HL-60 (cell line): ENCODE results near the gene RTCB.

Experiments
- DNase-seq, 2 experiments: peaks; one replicate each; pipeline ENCODE4 v3.0.0-alpha.2; 2010 to 2020; ENCODE audit warnings: low read depth in 1 of 2, low spot score in 1 of 2
- H3K27ac ChIP-seq: fragments of 250-450 bp; sonication (Bioruptor Pico); replicated peaks from 2 replicates; pipeline ENCODE4 v1.5.1; 2020; ENCODE audit warnings: mild to moderate bottlenecking, moderate library complexity
- H3K27me3 ChIP-seq: fragments of 250-450 bp; sonication (Bioruptor Pico); 2 replicates; pipeline ENCODE4 v1.5.1; 2021; ENCODE audit warnings: mild to moderate bottlenecking, moderate library complexity; ENCODE audit not compliant: insufficient read depth, poor library complexity, severe bottlenecking
- H3K4me3 ChIP-seq: replicated peaks from 2 replicates; pipeline ENCODE4 v1.5.1; 2011; ENCODE audit warnings: mild to moderate bottlenecking, control low read depth, low read length; ENCODE audit not compliant: insufficient read depth
- CTCF ChIP-seq: IDR thresholded peaks from one replicate; pipeline ENCODE4 v1.5.1; 2011; ENCODE audit warnings: low read length, control low read depth, inconsistent platforms; ENCODE audit not compliant: insufficient read depth
- GABPA ChIP-seq: IDR thresholded peaks from 2 replicates; pipeline ENCODE4 v1.6.1; 2012; ENCODE audit warnings: low read depth
- POLR2AphosphoS5 ChIP-seq: IDR thresholded peaks from 2 replicates; pipeline ENCODE4 v1.6.1; 2012; ENCODE audit warnings: low read depth
- SPI1 ChIP-seq: IDR thresholded peaks from 2 replicates; pipeline ENCODE4 v1.6.1; 2012; ENCODE audit warnings: low read depth, mild to moderate bottlenecking, borderline replicate concordance
- long read RNA-seq: library from polyadenylated mRNA; unstranded; transcript quantifications from one replicate; pipeline ENCODE4 v2.0.0, GENCODE V29; 2020
- TF ChIP-seq, protein P1 (sequence below): IDR thresholded peaks from 2 replicates; pipeline ENCODE4 v1.6.1; 2012; ENCODE audit warnings: low read depth; ENCODE audit not compliant: insufficient replicate concordance

The RTCB gene
- long read RNA-seq, transcript RTCB-201 (12 exons, 2,027 nt): major isoform, 1,958 of 2,063 reads
- long read RNA-seq, partial matches to known transcripts: 11 of 2,063 reads
- long read RNA-seq, other reads (novel, unspliced or antisense): 89 of 2,063 reads

DNA sequence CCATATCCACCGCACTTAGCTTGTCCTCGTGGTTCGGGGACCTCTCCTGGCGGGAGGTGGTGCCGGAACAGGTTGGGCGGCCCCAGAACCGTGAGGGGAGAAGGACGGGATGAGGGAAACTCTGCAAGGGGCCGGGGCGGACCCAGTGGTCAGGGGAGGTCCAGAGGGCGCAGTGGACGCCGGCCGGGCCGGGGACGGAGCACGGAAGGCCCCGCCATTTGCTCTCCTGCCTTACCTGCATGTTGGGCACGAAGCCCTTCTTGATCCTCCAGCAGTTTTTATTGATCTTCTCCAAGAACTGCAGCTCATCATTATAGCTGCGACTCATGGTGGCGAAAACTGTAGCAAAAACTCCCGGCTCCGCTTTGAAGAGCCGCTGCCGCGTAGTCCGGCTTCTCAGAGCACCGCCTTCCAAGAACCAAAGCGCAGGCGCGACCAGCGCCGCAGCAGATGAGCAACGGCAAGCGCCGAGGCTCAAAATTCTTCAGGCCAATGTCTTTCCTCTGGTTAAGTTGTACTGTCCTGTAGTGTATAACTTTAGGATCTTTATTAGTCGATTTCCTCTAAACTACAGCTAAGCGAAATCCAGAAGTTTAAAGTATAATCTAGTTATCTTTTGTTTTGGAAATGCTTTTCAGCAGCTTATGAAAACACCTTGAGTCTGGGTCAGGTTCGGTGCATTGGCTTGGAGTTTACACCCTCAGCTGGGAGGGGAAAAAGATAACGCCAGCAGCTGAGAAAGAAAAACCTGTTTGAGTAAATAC, at the start of gene RTCB:
Gene RTCB, minus strand, starts transcription at position 419 of the 764 bp plus-strand sequence. Its CDS starts 91 bp downstream, at position 328.
- DNase-seq: peak; percentile 75 to 89
- peak within 1 kb of the TSS; percentile 63 for H3K27ac ChIP-seq
- TF ChIP-seq, protein P1, sequence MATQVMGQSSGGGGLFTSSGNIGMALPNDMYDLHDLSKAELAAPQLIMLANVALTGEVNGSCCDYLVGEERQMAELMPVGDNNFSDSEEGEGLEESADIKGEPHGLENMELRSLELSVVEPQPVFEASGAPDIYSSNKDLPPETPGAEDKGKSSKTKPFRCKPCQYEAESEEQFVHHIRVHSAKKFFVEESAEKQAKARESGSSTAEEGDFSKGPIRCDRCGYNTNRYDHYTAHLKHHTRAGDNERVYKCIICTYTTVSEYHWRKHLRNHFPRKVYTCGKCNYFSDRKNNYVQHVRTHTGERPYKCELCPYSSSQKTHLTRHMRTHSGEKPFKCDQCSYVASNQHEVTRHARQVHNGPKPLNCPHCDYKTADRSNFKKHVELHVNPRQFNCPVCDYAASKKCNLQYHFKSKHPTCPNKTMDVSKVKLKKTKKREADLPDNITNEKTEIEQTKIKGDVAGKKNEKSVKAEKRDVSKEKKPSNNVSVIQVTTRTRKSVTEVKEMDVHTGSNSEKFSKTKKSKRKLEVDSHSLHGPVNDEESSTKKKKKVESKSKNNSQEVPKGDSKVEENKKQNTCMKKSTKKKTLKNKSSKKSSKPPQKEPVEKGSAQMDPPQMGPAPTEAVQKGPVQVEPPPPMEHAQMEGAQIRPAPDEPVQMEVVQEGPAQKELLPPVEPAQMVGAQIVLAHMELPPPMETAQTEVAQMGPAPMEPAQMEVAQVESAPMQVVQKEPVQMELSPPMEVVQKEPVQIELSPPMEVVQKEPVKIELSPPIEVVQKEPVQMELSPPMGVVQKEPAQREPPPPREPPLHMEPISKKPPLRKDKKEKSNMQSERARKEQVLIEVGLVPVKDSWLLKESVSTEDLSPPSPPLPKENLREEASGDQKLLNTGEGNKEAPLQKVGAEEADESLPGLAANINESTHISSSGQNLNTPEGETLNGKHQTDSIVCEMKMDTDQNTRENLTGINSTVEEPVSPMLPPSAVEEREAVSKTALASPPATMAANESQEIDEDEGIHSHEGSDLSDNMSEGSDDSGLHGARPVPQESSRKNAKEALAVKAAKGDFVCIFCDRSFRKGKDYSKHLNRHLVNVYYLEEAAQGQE: peak; percentile 32
- TF ChIP-seq POLR2AphosphoS5 (peak; percentile 24; the same call in 1 of the 2 replicates), SPI1 (no peak)
- H3K27me3 ChIP-seq: no peaks in the 10 kb centered on the region
- H3K4me3 ChIP-seq: peak within 1 kb of the TSS; percentile 85

GRCh38 chr22:32457031-32457430, 45.0 kb upstream of the RTCB start:
- no peak for DNase-seq
- peaks cover 7% of the 10 kb centered on the region for H3K27me3 ChIP-seq
- no peak overlapping the region for H3K27ac ChIP-seq
- no peak overlapping the region for H3K4me3 ChIP-seq
- TF ChIP-seq CTCF: no peak
- TF ChIP-seq, protein P1: no peak
- TF ChIP-seq GABPA: no peak
- no peak for TF ChIP-seq SPI1
- TF ChIP-seq POLR2AphosphoS5: no peak

- H3K27ac ChIP-seq: no peak overlapping the region
- no peak overlapping the region for H3K4me3 ChIP-seq
- peaks cover 2% of the 10 kb centered on the region for H3K27me3 ChIP-seq
- TF ChIP-seq CTCF (no peak), POLR2AphosphoS5 (no peak), SPI1 (no peak), GABPA (no peak)
- TF ChIP-seq, protein P1: no peak
- no peak for DNase-seq
These were observed 36.9 kb upstream of the RTCB start for GRCh38 chr22:32448980-32449379.
